Fibroblast of skin of right biceps (primary cell): ENCODE measurements around the gene NDUFA8.

ENCODE experiments used
- DNase-seq: peaks from one replicate; pipeline ENCODE4 v3.0.0-alpha.2; 2013

Gene NDUFA8

DNA sequence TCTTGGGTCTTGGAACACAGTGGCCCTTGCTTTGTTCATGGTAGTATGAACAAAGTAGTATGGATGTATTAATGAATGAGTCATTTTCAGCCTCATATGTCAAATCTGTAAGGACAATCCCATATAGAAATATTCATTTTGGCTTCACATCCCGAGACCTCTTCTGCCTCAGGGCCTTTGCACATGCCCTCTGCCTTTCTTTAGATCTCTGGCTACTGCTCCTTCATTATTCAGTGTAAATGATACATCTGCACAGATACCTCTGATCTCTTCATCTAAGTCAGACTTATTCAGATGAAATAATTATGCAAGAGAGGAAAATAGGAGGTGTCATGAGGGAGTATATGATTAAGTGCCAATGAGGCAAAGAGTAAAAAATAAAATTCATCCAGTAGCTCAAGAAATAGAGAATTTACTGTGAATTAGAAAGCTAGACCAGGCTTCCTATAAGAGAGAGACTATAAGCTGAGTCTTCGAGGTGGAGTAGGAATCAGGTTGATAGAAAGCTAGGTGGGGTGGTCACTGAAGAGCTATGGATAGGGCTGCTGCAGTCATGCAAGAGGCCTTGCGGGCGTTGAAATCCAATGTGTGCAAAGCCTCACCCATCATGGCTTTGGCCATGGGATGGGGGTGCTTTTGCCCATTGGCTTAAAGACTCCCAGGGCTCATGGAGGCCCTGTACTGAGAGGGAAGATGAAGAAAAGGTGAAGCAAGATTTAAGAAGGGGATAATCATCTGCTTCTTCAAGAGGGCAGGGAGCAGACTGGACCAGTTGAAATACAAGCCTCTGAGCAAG is 62.8 kb downstream of the NDUFA8 start:
- no peak for DNase-seq

DNA sequence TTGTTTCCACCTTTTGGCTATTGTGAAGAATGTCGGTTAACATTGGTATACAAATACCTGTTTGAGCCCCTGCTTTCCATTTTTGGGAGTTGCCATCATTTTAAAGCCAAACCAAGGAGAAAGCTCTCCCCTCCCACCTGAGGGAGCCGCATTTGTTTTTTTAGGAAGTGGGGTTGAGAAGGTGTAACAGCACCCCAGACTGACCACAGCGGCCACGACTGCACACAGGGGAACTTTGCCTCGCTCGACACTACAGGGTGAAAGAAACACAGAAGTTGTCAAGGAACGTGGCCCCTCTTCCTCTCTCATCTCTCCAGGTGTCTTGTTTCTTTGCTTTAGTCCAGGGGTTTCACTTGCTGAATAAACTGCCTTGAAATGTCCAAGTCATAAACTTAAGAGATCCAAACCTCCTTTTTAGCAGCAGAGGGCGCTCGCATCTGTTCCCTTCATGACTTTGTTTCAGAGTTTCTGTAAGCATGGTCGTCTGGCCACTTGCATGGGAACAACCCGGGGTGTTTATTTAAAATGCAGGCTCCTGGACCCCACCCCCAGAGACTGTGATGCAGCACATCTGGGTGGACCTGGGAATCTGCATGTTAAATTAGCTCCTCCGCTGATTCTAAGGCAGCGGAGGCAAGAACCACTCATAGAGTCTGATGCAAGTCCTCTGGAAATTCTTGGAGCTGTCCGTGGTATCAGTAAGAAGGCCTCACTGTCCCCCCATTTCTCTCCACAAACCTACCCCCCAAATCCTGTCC is 64.4 kb downstream of the NDUFA8 start:
- peak; percentile 42 for DNase-seq
